NCI-H146 treated with DMSO at 0.1 percent for 48 hours (cell line): ENCODE results near the gene ATP13A4.
"Not testable (repeated sequence)": the region's sequence is repeated elsewhere in the genome, so short reads cannot be mapped to it uniquely, and the experiment has no call there.

Source experiments
- DNase-seq: peaks from one replicate; lab custom pipeline; 2025; ENCODE audit not compliant: unreplicated experiment; lab: John Stamatoyannopoulos, UW

ATP13A4 gene

DNA sequence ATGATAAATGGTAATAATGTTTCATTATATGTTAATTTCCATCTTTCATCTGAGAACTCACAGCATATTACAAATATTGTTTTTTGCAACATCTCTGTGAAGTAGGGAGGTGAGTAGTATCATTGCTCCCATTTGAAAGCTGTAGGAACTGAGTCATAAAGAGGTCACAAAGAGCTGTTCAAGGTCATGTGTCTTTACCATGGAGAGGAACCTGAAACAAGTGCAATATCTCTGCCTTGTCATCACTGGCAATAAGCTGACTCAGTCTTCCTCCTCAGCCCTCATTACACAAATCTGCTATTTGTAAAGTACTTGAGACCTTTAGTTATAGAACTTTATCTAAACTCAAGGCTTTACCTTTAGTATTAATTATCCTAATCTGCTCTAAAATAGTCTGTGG, 4.4 kb upstream of the ATP13A4 start:
- no peak for DNase-seq

DNA sequence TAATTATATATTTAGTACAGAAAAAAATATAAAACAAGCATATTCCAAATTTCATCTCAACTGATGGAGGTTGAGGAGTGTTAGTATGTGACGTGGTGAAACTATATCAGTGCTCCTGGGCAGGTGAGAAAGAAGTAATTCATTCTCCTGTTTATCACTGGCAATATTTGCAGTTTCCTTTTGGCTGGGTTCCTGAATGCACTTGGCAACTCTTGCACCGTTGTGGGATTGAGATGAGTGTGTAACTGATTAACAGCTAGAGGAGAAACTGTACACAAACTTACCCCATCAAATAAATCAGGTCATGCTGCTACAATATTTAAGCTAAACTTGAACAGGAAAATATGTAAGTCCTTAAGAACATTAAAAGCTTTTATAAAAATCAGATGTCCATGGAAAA, 2.1 kb upstream of the ATP13A4 start:
- DNase-seq = no peak

DNA sequence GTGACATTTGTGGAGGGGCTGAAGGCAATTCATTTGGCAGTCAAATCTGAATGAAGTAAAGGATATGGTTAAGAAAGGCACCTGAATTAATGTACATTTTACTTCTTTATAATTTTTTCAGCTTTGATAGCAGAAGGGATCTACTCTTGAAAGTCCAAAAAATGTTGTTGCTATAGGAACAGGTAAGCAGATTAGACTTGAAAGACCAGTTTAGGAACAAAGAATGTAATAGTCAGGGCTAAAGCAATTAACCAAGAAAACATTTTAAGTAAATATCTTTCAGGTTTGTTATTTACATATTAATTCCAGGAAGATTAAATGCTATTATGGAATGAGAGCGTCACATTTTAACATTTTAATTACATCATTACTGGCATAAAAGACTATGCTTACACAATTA, 1.1 kb downstream of the ATP13A4 start:
- DNase-seq = no peak

DNA sequence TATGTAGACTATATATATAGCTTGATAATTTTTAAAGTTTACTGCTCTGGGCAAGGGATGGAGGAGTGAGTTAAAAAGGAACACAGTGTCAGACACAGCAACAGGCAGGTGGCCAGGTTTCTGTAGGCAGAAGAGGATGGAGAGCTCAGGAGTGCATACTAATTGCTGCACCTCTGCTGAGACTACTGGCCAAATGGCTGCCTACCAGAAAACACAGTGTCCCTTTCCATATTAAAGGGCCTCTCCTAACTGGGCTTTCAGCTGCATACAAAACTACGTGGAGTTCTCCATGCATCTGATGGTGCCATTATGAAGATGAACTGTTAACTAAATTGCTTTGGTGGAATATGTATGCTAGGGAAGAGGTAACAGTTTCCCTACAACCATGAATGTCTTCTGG, 1.8 kb downstream of the ATP13A4 start:
- DNase-seq = no peak

DNA sequence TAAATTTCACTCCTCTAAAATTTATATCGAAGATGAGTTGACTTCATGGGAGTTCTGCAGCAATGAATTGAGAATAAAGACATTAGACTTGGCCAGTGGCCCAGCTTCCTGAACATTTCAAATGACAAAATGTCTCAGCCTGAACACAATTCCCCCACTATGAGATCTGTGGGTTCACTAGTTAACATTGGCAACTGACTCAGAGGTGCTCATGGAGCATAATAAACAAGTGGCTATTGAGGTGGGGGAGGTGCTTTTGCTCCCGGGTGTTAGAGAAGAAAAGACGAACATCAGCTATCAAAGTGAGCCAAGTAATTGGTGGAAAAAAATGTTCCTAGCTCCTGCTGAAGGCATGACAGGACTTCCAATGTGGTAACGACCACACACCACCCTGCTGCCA, 6.3 kb downstream of the ATP13A4 start:
- DNase-seq = no peak

DNA sequence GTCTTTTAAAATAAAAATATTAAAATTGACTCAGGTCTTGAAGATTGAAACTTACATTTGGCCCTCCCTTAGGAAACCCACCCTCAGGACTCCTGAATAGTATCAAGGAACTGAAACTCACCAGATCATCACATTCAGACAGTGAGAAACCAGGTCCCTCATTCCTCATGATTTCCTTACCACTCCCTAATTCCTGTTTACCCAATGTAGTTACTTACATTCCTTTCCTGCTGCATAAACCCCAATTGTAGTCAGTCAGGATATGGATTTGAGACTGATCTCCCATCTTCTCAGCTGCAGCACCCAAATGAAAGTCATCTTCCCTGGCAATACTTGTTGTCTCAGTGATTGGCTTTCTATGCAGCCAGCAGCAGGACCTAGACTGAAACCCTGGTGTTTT, 8.6 kb downstream of the ATP13A4 start:
- no peak for DNase-seq

DNA sequence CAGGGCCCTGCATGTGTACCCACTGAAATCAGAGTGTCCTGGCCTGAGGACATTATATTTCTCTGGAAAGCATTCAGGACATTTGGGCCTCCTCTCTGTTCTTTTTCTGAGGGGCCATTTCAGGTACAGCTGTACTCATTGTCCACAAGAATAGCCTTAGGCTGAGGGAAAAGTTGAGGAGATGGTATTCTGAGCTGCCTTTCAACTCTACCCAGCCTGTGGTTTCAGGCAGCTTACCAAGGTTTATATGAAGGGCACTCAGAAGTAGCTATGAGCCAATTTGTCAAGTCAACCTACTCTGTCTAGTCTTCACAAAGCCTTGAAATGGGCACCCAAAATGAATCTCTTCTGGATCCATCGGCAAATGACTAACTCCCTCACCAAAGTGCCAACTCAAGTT, 9.4 kb downstream of the ATP13A4 start:
- DNase-seq = no peak

DNA sequence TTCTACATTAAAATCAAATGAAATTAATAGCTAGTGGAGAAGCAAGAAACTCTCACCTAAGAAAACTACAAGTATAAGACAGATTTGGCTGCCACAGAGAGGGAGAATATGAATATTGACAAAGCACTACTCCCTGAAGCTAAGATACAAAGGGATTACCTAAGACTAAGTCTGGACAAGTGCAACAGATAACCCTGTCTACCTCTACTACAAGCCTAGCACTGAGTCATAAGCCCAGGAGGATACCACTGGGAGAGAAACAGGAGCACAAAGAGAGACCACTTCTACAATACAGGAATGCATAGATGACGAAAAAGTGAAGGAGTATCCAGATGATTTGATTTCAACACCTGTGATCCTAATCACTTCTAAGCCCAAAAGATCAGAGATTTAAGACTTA, 10.4 kb downstream of the ATP13A4 start:
- DNase-seq = no peak

DNA sequence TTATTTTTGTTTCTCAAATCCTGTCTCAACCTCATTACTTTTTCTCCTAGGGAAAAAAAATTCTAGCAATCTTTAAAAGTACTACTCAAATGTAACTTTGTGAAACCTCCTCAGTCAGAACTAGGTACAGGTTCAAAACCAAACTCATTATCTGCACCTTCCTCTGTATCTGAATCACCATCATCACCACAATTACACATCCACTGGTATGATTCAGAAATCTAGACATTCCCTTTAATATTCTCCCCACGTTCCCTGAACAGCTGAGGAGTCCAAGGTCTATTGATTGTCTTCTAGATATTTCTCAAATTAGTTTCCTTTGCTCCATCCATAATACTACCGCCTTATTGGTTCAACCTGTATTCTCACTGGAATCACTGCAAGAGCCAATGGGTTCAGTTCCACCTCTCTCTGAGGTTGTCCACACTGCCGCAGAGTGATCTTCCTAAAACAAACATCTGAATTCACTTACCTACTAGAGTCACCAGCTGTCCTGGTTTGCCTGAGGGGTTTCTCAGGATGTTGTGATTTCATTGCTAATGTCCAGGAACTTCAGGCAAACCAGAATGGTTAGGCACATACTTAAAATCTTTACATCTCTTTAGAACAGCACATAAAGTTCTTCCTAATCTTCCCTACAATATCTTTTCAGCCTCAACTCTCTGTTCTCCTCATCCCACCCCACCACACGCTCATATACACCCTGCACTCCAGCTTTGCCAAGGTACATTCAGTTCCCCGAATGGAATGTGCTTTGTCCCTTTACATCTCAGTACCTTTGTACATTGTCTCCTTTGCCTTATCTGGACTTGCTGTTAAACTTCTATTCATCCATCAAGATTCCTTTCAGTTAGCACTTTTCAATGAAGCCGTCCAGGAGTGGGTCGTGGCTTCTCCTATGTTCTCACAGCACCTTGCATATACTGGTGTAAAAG, 24.2 kb downstream of the ATP13A4 start:
- DNase-seq = no peak

DNA sequence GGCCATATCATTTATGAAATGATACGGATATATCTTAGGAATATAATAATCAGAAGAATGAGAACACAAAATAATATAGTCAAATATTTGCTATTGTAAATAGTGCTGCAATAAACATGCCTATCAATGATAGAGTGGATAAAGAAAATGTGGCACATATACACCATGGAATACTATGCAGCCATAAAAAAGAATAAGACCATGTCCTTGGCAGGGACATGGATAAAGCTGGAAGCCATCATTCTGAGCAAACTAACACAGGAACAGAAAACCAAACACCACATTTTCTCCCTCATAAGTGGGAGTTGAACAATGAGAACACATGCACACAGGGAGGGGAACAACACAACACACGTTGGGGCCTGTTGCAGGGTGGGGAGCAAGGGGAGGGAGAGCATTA, 28.6 kb downstream of the ATP13A4 start:
- not testable (repeated sequence) for DNase-seq

DNA sequence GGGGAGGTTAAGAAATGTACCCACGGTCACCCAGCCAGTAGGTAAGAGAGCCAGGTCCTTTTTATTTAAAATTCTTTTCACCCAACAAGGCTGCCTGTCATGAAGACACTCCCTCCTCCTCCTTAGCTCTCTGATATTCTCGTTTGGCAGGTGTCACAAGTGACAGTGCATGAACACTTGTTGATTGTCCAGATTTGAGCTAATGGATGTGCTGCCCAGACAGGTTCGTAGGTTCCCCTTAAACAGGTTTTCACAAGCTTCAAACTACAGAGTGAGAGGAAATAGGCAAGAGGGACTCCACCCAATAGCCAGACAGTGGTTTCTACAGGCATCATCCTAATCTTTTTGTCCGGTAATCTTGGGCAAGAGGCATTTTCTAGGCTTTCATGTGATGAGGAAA, 32.2 kb downstream of the ATP13A4 start:
- DNase-seq = no peak

DNA sequence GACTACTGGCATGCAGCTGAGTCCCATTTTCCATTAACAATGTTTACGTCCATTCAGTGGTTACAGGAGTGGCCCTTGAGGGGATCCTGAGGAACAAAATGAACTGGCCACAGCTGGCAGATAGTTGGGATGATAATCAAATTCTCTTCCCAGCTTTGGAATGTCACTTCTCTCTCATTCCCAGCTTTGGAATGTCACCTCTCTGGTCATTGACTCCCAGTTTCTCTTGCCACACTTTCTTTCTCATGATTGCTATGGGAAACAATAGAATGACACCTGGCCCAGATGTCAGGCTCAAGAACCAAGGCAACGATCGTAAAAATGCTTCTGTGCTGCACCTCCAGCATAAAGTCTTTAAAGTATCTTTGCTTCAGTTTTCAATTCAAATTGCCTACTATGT, 34.0 kb downstream of the ATP13A4 start:
- no peak for DNase-seq

DNA sequence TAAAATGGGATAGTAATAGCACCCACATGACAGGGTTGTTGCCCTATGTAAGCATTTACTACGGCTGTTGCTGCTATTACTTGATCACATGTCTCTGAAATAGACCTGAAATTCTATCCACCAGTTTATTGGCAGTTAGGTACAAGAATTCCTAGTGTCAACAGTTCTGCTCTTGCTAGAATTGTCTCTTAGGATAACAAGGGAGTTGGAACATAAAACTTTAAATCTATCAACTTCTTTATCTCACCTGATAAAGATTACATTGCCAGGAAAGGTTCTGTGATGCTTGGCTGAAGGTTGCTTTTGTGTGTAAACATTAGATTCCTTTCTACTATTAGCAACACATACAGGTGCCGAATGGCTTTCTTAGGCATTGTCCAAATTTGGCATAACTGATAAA, 38.7 kb downstream of the ATP13A4 start:
- no peak for DNase-seq

DNA sequence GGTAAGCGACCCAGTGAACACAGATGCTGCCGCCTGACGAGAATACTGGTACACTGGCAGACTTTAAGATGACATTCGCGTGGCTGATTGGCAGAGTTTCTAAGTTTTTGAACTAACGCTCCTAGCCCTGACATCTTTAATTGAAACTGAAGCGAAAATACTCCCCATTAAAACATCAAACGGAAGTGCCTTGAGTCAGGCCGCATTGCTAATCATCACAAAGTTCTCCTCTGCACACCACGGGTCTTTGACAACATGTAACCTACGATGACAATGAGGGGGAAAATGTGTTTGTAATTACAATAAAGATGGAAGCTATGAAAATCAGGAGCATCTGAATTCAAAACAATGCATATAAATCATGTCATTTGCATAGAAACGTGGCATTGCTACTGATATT, 44.5 kb downstream of the ATP13A4 start:
- DNase-seq = no peak

DNA sequence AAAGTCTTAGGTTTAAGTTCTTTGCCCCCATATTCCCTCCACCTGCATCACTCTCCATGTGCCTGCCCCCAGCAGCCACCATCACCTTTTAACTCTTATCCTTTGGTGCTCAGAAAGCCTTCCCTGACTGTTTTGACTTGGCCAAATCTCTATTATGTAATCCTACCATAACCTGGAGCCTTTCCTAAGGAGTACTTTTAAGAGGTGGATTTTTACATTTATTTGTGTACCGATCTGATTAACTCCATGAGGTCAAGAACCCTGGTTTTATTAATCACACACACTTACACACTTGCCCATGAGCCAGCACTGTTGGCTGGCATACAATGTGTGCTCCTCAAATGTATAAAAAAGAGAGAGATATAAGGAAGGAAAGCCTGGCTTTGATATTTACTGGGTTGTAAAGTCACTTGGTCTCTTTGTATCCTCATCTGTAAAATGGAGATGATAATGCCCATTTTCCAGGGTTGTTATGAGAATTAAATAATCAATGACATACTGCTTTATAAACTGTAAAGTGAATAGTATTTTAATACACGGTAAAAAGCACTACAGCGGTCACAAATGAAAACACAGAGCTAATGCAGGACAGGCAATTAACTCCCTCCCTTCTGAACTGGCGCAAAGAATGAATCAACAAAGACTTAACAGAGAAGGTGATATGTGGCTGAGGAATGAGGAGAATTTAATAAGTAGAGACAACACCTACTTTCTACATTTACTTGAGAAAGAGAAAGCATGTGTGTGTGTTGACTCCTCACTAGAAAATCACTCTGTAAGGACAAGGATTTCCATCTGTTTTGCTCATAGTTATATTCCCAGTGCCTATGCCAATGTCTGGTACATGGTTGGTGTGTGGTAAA, 45.4 kb downstream of the ATP13A4 start:
- no peak for DNase-seq

DNA sequence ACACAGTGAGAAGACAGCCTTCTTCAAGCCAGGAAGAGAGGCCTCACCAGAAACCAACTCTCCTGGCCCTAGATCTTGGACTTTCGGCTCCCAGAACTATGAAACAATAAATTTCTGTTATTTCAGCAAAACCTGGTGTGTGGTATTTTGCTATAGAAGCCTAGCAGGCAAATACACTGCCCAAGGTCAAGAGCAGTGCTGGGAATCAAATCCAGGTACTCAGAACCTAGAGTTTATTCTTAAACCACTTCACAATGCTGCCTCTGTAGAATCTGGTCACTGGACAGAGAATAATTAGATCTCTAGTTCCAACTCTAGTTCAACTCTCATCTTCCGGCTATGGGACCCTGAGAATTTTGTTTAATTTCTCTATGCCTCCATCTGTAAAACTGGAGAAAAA, 46.6 kb downstream of the ATP13A4 start:
- no peak for DNase-seq

DNA sequence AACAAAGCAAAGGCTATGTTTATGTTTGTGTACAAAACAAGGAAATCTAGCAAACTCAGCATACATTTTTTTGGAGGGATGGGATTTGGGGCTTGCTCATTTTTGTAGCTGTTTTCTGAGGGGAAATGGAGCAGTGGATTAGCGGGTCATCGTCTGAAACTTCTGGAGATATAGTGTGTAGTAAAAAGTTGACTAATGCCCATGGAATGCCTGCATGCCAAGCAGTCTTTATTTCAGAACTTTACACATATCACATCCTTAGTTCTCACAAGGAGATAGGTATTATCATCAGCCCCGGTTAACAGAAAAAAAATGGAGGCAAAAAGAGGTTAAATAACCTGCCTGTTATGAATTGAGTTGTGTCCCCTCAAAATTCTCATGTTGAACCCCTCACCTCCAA, 47.1 kb downstream of the ATP13A4 start:
- DNase-seq = no peak

DNA sequence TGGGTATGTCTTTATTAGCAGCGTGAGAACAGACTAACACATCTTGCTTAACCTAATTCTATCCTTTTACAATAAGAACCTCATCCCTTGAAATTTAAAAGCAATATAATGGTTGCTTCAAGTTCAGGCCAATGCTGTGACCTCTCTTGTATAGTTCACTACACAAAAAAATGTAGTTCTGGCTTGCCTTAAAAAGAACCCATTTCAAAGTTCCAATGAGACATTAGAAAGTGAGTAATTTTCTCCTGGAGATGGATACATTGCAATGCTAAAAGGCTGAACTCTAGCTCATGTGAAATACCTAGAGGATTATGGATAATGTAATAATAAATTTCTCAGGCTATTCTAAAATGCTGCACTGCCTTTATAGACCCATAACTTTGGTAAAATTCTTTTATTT, 47.8 kb downstream of the ATP13A4 start:
- no peak for DNase-seq

DNA sequence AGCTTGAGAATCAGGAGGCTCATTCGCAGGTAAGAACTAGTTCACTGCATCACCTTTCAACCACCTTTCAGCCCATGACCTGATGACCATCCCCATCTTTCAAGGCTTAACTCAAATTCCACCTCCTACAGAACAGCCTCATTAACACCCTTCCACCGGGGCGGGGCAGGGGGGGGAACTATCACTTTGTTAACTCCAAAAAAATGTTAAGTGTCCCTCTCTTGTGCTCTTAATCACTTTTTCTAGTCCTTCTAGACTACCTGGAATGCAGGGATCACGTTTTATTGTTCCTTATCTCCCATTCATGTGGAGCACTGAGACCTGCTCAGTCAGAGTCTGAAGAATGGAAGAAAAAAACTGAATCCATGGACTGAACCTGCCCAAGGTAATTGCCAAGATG, 51.8 kb downstream of the ATP13A4 start:
- DNase-seq = no peak

DNA sequence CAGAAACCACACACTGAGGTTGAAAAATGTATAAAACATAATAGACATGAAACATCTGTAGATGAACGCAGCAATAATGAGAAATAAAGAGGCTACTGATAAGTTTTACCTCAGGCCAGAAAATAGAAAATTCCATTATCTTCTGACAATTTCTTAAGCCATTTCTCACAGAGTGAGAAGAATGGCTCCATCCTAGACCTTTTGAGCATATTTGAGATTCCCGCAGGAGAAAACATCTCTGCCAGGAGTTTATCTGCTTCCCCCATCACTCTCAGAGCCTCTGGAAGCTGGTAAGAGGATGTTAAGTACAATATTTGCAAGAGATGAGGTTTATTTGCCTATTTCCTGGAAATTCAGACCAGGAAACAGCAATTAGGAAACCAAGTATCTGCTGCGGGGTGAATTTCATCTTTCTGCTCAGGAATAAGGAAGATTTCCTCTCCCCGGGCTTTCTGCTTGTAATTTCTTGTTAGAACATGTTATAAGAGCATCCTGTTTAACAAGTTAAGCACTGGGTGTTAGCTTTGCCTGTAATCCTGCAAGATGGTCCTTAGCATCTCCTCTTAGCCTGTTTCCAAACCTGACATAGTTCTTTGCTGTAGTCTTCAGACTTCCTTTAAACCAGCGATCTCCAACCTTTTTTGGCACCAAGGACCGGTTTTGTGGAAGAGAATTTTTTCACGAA, 54.8 kb downstream of the ATP13A4 start:
- no peak for DNase-seq

DNA sequence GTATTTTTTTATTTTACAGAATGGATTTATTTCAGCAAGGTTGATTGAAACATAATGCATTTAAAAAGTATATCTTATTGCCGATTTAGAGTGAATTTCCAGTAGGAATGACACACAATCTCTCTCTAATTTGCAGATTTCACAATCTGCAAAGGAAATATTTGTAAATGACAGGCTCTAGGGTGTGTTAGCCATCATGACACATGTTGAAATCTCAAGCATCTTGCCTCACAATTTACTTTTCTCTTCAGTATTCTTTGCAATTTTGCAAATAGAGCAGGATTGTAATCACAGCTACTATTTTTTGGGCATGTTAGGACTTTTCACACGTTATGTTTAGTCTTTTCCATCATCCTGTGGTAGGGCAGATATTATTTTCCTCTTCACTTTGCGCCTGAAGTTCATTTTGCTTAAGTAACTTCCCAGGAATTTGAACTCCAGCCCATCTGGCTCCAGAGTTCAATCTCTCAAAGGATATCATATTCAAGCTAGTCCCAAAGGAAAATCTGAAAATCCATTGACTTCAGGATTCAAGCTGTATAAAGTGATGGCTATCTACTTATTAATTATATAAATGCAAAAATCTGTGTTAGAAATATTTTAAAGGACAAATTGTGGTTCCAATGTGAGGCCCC, 55.4 kb downstream of the ATP13A4 start:
- no peak for DNase-seq
